Gastroesophageal sphincter (tissue), 4 donors: ENCODE results near the gene DPM1. TPM values are rescaled to one million over a fixed set of nuclear protein-coding genes. Genes with fewer than 3 reads are reported as not detected.
A peak's percentile ranks its signal among the peaks of the same experiment; 100 is the strongest.

ENCODE experiments used
- ATAC-seq: fragments of 150-250 bp; one replicate; pipeline ENCODE4 v1.9.1; 2016; ENCODE audit warnings: mild to moderate bottlenecking, moderate library complexity
- H3K27ac ChIP-seq, 4 donors: fragments of 200-600 bp; sonication (generic) in 3 of 4; 1 replicate in 3 of 4; 2 replicates in 1 of 4; pipeline ENCODE4 v1.5.1; 2016 to 2019
- H3K27me3 ChIP-seq: fragments of 200-600 bp; sonication (generic); one replicate; pipeline ENCODE4 v1.5.1; 2019
- H3K36me3 ChIP-seq, 2 donors: fragments of 200-600 bp; sonication (generic); one replicate each; pipeline ENCODE4 v1.5.1; 2019; ENCODE audit warnings: control low read depth in 1 of 2
- H3K4me1 ChIP-seq, 3 donors: fragments of 200-600 bp; sonication (generic); 1 replicate in 2 of 3; 2 replicates in 1 of 3; pipeline ENCODE4 v1.5.1; 2016 to 2019; ENCODE audit warnings: control low read depth in 2 of 3
- H3K4me3 ChIP-seq, 2 donors: fragments of 200-600 bp; sonication (generic); one replicate each; pipeline ENCODE4 v1.5.1; 2019; ENCODE audit warnings: mild to moderate bottlenecking in 1 of 2, moderate library complexity in 1 of 2
- H3K9me3 ChIP-seq, 3 donors: fragments of 200-600 bp; sonication (generic); one replicate each; pipeline ENCODE4 v1.5.1; 2017 to 2019; ENCODE audit warnings: control low read depth in 2 of 3
- CTCF ChIP-seq, 4 experiments: fragments of 200-600 bp in 2 of 4; fragments of 450-650 bp in 2 of 4; sonication (generic) in 1 of 4; IDR thresholded peaks; one replicate each; pipeline ENCODE4 v1.5.1; 2017 to 2019; ENCODE audit warnings: antibody characterized with exemption in 4 of 4, mild to moderate bottlenecking in 2 of 4, moderate library complexity in 2 of 4
- EP300 ChIP-seq: sonication (generic); formaldehyde crosslinking; IDR thresholded peaks from one replicate; pipeline ENCODE4 v1.6.1; 2017; ENCODE audit warnings: antibody characterized with exemption, mild to moderate bottlenecking
- POLR2A ChIP-seq, 2 donors: fragments of 450-650 bp; IDR thresholded peaks; one replicate each; pipeline ENCODE4 v1.6.1; 2017; ENCODE audit warnings: antibody characterized with exemption in 2 of 2, mild to moderate bottlenecking in 2 of 2, moderate library complexity in 1 of 2
- POLR2AphosphoS5 ChIP-seq: sonication (generic); formaldehyde crosslinking; IDR thresholded peaks from one replicate; pipeline ENCODE4 v1.6.1; 2017; ENCODE audit warnings: antibody characterized with exemption
- WGBS, 2 donors: methylation state at CpG; one replicate each; pipeline ENCODE4 v1.1.5; 2018; ENCODE audit warnings: low coverage in 1 of 2; 5-methylcytosine and 5-hydroxymethylcytosine counted together
- total RNA-seq, 4 donors: library from RNA; depleted of rRNA; stranded (reverse); fragments of >200 nt; gene quantifications; one replicate each; pipeline ENCODE4 v1.1.0, GENCODE V29; 2016

DPM1 gene
- total RNA-seq, 4 donors from 2014 or later: 35.2 to 63.0 (median 43.5) TPM

GRCh38 chr20:50928469-50928868 is 29.9 kb downstream of the DPM1 start:
- TF ChIP-seq EP300: no peak
- TF ChIP-seq CTCF (IDR thresholded peaks at IDR 0.05): peak in 1 of 4 experiments; percentile 9
- ATAC-seq: no peak
- WGBS, 2 donors: 61 to 78% methylated on average over 4 to 5 of the region's 5 CpGs
- Histone ChIP-seq H3K27me3 (no peaks in the 10 kb centered on the region), H3K36me3 (peaks cover 0 to 7% of the 10 kb centered on the region in 2 donors), H3K4me3 (peak overlapping the region in 1 of 2 donors; percentile 90), H3K9me3 (no peaks in the 10 kb centered on the region), H3K4me1 (peaks cover 7 to 75% (median 29%) of the 10 kb centered on the region in 3 donors), H3K27ac (peak overlapping the region in 1 of 4 donors; percentile 6)

GRCh38 chr20:50926530-50926929 is 31.8 kb downstream of the DPM1 start:
- no peak overlapping the region for H3K4me3 ChIP-seq
- H3K27me3 ChIP-seq: no peaks in the 10 kb centered on the region
- no peak overlapping the region for H3K27ac ChIP-seq
- peaks cover 0 to 5% of the 10 kb centered on the region in 2 donors for H3K36me3 ChIP-seq
- peaks cover 7 to 86% (median 32%) of the 10 kb centered on the region in 3 donors for H3K4me1 ChIP-seq
- TF ChIP-seq EP300 (no peak), CTCF (IDR thresholded peaks at IDR 0.05) (no peak), POLR2A (IDR thresholded peaks at IDR 0.05) (no peak), POLR2AphosphoS5 (no peak)
- 0 to 19% methylated on average over 1 of the region's 1 CpG for WGBS, 2 donors
- ATAC-seq: no peak
- no peaks in the 10 kb centered on the region for H3K9me3 ChIP-seq

GRCh38 chr20:50924261-50924920 is 33.9 kb downstream of the DPM1 start:
- Histone ChIP-seq H3K27me3 (no peaks in the 10 kb centered on the region), H3K9me3 (no peaks in the 10 kb centered on the region), H3K4me3 (no peak overlapping the region), H3K4me1 (peaks cover 17 to 100% (median 45%) of the 10 kb centered on the region in 3 donors), H3K27ac (no peak overlapping the region), H3K36me3 (peaks cover 0 to 5% of the 10 kb centered on the region in 2 donors)
- WGBS, 2 donors: 46 to 49% methylated on average over 2 of the region's 2 CpGs
- no peak for TF ChIP-seq EP300
- no peak for ATAC-seq

GRCh38 chr20:50921803-50922501 is 36.4 kb downstream of the DPM1 start:
- H3K27ac ChIP-seq: peak overlapping the region in 3 of 4 donors; percentile 2 to 20 (median 18)
- no peak for ATAC-seq
- H3K9me3 ChIP-seq: no peaks in the 10 kb centered on the region
- H3K4me1 ChIP-seq: peaks cover 25 to 100% (median 39%) of the 10 kb centered on the region in 3 donors
- H3K4me3 ChIP-seq: no peak overlapping the region
- TF ChIP-seq EP300 (no peak), POLR2A (IDR thresholded peaks at IDR 0.05) (no peak), CTCF (IDR thresholded peaks at IDR 0.05) (no peak), POLR2AphosphoS5 (no peak)
- peaks cover 0 to 5% of the 10 kb centered on the region in 2 donors for H3K36me3 ChIP-seq
- no peaks in the 10 kb centered on the region for H3K27me3 ChIP-seq
- WGBS, 2 donors: 56 to 63% methylated on average over 7 to 8 of the region's 8 CpGs

GRCh38 chr20:50920997-50921396 is 37.3 kb downstream of the DPM1 start:
- Histone ChIP-seq H3K4me1 (peaks cover 30 to 100% (median 49%) of the 10 kb centered on the region in 3 donors), H3K4me3 (no peak overlapping the region), H3K27me3 (no peaks in the 10 kb centered on the region), H3K27ac (peak overlapping the region in 1 of 4 donors; percentile 20), H3K36me3 (peaks cover 0 to 5% of the 10 kb centered on the region in 2 donors), H3K9me3 (no peaks in the 10 kb centered on the region)
- no peak for ATAC-seq
- TF ChIP-seq POLR2A (IDR thresholded peaks at IDR 0.05) (no peak), EP300 (no peak), POLR2AphosphoS5 (no peak), CTCF (IDR thresholded peaks at IDR 0.05) (no peak)
